Choroid plexus epithelial cell (primary cell): ENCODE data around the gene FUCA1.
"Not testable (repeated sequence)": the region's sequence is repeated elsewhere in the genome, so short reads cannot be mapped to it uniquely, and the experiment has no call there.

ENCODE experiments used
- DNase-seq: peaks from one replicate; pipeline ENCODE4 v3.0.0-alpha.2; 2010; ENCODE audit warnings: low read depth
- H3K4me3 ChIP-seq: 2 replicates; pipeline ENCODE4 v1.5.1; 2011; ENCODE audit warnings: low read depth, mild to moderate bottlenecking, control low read depth, low read length, moderate library complexity
- CTCF ChIP-seq: conservative IDR thresholded peaks from 2 replicates; pipeline ENCODE4 v1.5.1; 2011; ENCODE audit warnings: low read depth, mild to moderate bottlenecking, control low read depth, inconsistent platforms, low read length, moderate library complexity

FUCA1 gene

GRCh38 chr1:23862640-23863039, 5.5 kb downstream of the FUCA1 start:
- no peak overlapping the region for H3K4me3 ChIP-seq

GRCh38 chr1:23854568-23854967, 13.5 kb downstream of the FUCA1 start:
- DNase-seq: peak; percentile 7
- no peak overlapping the region for H3K4me3 ChIP-seq
- TF ChIP-seq CTCF: peak; percentile 40

More at GRCh38 chr1:23862640-23863039, 5.5 kb downstream of the FUCA1 start:
- no peak for DNase-seq
- TF ChIP-seq CTCF: no peak

- H3K4me3 ChIP-seq, DNase-seq: not testable (repeated sequence)
Observed at GRCh38 chr1:23853124-23853523, 15.0 kb downstream of the FUCA1 start.

GRCh38 chr1:23851406-23851805, 16.7 kb downstream of the FUCA1 start:
- not testable (repeated sequence) for DNase-seq

GRCh38 chr1:23848673-23849616, 19.1 kb downstream of the FUCA1 start:
- H3K4me3 ChIP-seq: no peak overlapping the region
- no peak for TF ChIP-seq CTCF

More at GRCh38 chr1:23851406-23851805, 16.7 kb downstream of the FUCA1 start:
- not testable (repeated sequence) for H3K4me3 ChIP-seq

GRCh38 chr1:23847482-23848095, 20.5 kb downstream of the FUCA1 start:
- not testable (repeated sequence) for DNase-seq, H3K4me3 ChIP-seq

More at GRCh38 chr1:23848673-23849616, 19.1 kb downstream of the FUCA1 start:
- no peak for DNase-seq

- no peak for TF ChIP-seq CTCF
- no peak for DNase-seq
- H3K4me3 ChIP-seq: no peak overlapping the region
Observed at GRCh38 chr1:23845163-23845562, 22.9 kb downstream of the FUCA1 start.

GRCh38 chr1:23843644-23844043, 24.4 kb downstream of the FUCA1 start:
- no peak for DNase-seq
- H3K4me3 ChIP-seq: no peak overlapping the region
- no peak for TF ChIP-seq CTCF
